Activated naive CD4-positive, alpha-beta T cell treated with anti-CD3 and anti-CD28 coated beads, Interleukin-2, amount 10 ng/mL, durations not matched to agents 7 days and 5 days (primary cell): ENCODE measurements around the gene SRGAP1.
"Not testable (repeated sequence)": the region's sequence is repeated elsewhere in the genome, so short reads cannot be mapped to it uniquely, and the experiment has no call there.

Experiments
- CTCF ChIA-PET: fragments of 350-600 bp; sonication (Branson Sonifier 250); formaldehyde crosslinking; loops from one replicate; lab custom pipeline; 2021; ENCODE audit warnings: antibody characterized with exemption; lab: Charles Lee
- DNase-seq: peaks from one replicate; pipeline ENCODE4 v3.0.0-alpha.2; 2020
- H3K27ac Mint-ChIP-seq: one replicate; pipeline ENCODE4 v1.8.0; 2021; ENCODE audit warnings: mild to moderate bottlenecking, moderate library complexity, mixed read lengths
- H3K27me3 Mint-ChIP-seq: one replicate; pipeline ENCODE4 v1.8.0; 2021; ENCODE audit warnings: mild to moderate bottlenecking, mixed read lengths
- H3K36me3 Mint-ChIP-seq: one replicate; pipeline ENCODE4 v1.8.0; 2021; ENCODE audit warnings: mixed read lengths
- H3K4me1 Mint-ChIP-seq: one replicate; pipeline ENCODE4 v1.8.0; 2021; ENCODE audit warnings: mixed read lengths
- H3K4me3 Mint-ChIP-seq: one replicate; pipeline ENCODE4 v1.8.0; 2021; ENCODE audit warnings: mild to moderate bottlenecking, moderate library complexity, mixed read lengths
- H3K9me3 Mint-ChIP-seq: one replicate; pipeline ENCODE4 v1.8.0; 2021; ENCODE audit warnings: mixed read lengths

The SRGAP1 gene

DNA sequence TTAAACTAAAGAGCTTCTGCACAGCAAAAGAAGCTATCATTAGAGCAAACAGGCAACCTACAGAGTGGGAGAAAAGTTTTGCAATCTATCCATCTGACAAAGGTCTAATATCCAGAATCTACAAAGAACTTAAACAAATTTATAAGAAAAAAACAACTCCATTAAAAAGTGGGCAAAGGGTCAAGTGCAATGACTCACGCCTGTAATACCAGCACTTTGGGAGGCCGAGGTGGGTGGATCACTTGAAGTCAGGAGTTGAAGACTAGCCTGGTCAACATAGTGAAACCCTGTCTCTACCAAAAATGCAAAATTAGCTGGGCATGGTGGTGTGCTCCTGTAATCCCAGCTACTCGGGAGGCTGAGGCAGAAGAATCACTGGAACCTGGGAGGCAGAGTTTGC is 322.1 kb downstream of the SRGAP1 start:
- H3K4me3 Mint-ChIP-seq, H3K9me3 Mint-ChIP-seq, DNase-seq, H3K27ac Mint-ChIP-seq, CTCF ChIA-PET, H3K27me3 Mint-ChIP-seq, H3K36me3 Mint-ChIP-seq, H3K4me1 Mint-ChIP-seq: not testable (repeated sequence)

GRCh38 chr12:64167041-64167440 is 322.5 kb downstream of the SRGAP1 start:
- not testable (repeated sequence) for H3K27me3 Mint-ChIP-seq, H3K4me1 Mint-ChIP-seq, H3K9me3 Mint-ChIP-seq, H3K27ac Mint-ChIP-seq, H3K36me3 Mint-ChIP-seq, H3K4me3 Mint-ChIP-seq, DNase-seq
- CTCF ChIA-PET, result interaction anchor here (1.0 kb wide), 1 partner anchor 278 kb away, joined by 4 read pairs; no protein-coding TSS in a partner anchor

DNA sequence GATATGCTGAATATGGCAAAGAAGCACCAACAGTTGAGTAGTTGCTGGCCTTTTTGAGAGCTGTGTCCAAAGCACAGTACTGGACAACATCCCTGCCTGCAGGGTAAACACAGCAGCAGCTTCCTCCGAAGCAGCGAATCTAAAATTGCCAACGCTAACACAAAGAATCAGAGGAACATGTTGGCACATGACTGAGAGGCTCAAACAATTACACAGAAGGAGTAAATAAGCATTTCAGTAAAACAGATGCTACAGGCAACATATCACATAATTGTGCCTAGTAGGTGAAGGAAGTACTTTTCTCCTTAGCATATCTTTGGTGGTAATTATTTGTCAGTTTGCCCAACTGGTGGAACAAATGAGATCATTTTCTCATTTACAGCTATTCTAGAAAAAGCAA is 325.5 kb downstream of the SRGAP1 start:
- no peaks in the 10 kb centered on the region for H3K27me3 Mint-ChIP-seq
- H3K27ac Mint-ChIP-seq, result no peak overlapping the region
- H3K9me3 Mint-ChIP-seq, result no peaks in the 10 kb centered on the region
- CTCF ChIA-PET, result no interaction called here
- H3K36me3 Mint-ChIP-seq, result no peaks in the 10 kb centered on the region
- no peak for DNase-seq
- H3K4me3 Mint-ChIP-seq, result no peak overlapping the region
- H3K4me1 Mint-ChIP-seq, result no peaks in the 10 kb centered on the region

DNA sequence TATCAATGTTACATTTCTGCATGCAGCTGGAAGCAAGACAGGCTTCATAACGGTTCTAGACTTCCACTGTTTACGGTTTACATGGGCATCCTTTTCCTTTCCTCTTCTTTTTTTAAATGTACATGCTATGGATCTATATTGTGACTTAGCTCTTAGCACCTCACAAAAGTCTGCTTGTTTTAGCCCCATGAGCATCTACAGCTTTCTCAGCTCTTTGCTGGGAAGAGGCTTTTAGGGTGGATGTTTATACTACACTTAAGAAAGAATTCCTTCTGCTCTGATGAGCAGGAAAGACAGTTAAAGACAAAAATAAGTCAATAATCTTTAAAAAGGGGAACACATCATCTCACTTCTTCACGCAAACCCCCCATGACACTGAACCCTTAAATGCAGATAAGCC is 326.2 kb downstream of the SRGAP1 start:
- DNase-seq, result no peak
- no peaks in the 10 kb centered on the region for H3K27me3 Mint-ChIP-seq
- H3K4me1 Mint-ChIP-seq, result no peaks in the 10 kb centered on the region
- no peaks in the 10 kb centered on the region for H3K9me3 Mint-ChIP-seq
- CTCF ChIA-PET, result no interaction called here
- H3K4me3 Mint-ChIP-seq, result no peak overlapping the region
- H3K36me3 Mint-ChIP-seq, result no peaks in the 10 kb centered on the region
- no peak overlapping the region for H3K27ac Mint-ChIP-seq

DNA sequence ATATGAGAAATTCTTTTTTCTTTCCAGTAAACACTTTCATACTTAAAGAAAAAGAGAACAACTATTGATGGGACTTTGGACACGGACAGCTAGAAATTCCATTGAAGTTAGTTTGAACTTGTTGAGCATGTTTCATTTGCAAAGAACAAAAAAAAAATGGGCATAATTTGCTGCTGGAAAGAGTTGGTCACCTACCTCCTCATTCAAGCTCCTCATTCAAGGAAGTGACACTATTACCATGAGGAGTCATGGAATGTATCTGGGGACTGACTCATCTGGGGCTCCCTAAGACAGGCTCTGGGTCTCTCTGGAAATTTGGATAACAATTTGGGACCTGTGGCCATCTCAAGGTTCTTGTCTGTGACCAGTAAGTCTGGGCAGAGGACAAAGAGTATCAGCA is 327.2 kb downstream of the SRGAP1 start:
- Mint-ChIP-seq H3K27me3 (no peaks in the 10 kb centered on the region), H3K27ac (no peak overlapping the region), H3K9me3 (no peaks in the 10 kb centered on the region), H3K4me1 (no peaks in the 10 kb centered on the region), H3K4me3 (no peak overlapping the region), H3K36me3 (no peaks in the 10 kb centered on the region)
- CTCF ChIA-PET, result no interaction called here
- DNase-seq, result no peak

GRCh38 chr12:64172143-64172970 is 327.9 kb downstream of the SRGAP1 start:
- Mint-ChIP-seq H3K9me3 (no peaks in the 10 kb centered on the region), H3K27ac (no peak overlapping the region), H3K4me3 (no peak overlapping the region), H3K4me1 (no peaks in the 10 kb centered on the region), H3K27me3 (no peaks in the 10 kb centered on the region), H3K36me3 (no peaks in the 10 kb centered on the region)
- no peak for DNase-seq
- CTCF ChIA-PET, result no interaction called here

DNA sequence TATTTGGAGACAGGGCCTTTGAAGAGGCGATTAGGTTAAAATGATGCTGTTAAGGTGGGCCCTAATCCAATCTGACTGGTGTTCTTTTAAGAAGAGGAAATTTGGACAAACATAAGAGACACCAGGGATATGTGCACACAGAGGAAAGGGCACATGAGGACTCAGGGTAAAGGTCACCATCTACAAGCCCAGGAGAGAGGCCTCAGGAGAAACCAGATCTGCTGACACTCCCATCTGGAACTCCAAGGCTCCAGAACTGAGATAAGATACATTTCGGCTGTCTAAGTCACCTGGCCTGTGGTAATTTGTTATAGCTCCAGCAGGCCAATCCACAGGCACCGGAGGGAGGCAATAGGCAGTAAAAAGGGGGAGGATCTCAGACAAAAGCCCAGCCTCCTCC is 329.0 kb downstream of the SRGAP1 start:
- DNase-seq, result no peak
- H3K4me1 Mint-ChIP-seq, result no peaks in the 10 kb centered on the region
- no peak overlapping the region for H3K27ac Mint-ChIP-seq
- H3K36me3 Mint-ChIP-seq, result no peaks in the 10 kb centered on the region
- CTCF ChIA-PET, result no interaction called here
- no peaks in the 10 kb centered on the region for H3K27me3 Mint-ChIP-seq
- H3K4me3 Mint-ChIP-seq, result no peak overlapping the region
- H3K9me3 Mint-ChIP-seq, result no peaks in the 10 kb centered on the region

DNA sequence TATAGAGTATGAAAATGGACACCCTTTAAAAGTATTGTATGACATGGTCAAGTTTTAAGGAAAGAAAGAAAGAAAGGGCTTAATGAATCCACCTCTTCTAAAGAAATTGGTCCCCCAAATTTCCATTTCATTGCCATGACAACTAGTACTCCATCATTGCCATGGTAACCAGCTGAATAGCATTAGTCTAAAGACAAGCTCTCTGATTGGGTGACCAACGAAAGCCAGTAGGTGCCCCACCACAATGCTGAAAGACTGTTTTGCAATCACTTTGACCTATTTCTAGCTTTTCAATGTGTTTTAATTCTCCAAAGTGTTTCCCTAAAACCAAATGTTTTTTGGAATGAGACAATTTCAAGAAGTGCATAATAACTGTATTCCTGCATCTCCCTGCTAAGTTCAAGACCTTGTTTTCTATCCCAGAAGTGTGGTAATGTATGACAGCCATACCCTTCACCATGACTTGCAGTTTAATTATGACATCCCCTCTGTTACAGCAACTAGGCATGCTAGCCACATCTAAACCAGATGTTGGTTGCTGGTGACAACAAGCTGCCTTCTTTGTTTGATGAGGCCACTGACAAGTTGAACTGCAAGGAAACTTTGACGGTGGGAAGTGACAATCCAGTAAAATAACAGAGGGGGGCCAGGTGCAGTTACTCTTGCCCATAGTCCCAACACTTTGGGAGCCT is 330.9 kb downstream of the SRGAP1 start:
- no peaks in the 10 kb centered on the region for H3K36me3 Mint-ChIP-seq
- no peaks in the 10 kb centered on the region for H3K9me3 Mint-ChIP-seq
- H3K27ac Mint-ChIP-seq, result no peak overlapping the region
- no peaks in the 10 kb centered on the region for H3K4me1 Mint-ChIP-seq
- CTCF ChIA-PET, result no interaction called here
- H3K27me3 Mint-ChIP-seq, result no peaks in the 10 kb centered on the region
- no peak overlapping the region for H3K4me3 Mint-ChIP-seq
- DNase-seq, result no peak

DNA sequence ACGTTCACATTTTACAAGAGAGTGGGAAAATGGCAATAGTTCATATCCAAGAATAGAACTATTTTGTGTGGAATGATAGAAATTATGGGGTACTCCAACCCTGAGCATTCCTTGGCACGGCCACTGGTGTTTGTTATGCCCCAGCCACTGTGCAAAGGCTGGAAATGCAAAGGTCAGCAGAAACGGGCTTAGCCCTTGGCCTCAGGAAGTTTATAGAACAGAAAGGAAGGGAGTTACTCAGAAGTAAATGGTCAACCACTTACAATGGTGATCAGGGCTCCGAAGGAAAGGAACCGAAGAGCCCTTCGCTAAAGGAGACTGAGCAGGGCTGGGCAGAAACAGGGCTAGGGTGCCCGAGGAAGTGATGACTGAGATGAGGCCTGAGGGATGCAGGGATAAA is 332.5 kb downstream of the SRGAP1 start:
- CTCF ChIA-PET, result no interaction called here
- H3K27ac Mint-ChIP-seq, result no peak overlapping the region
- H3K27me3 Mint-ChIP-seq, result no peaks in the 10 kb centered on the region
- no peaks in the 10 kb centered on the region for H3K9me3 Mint-ChIP-seq
- no peak for DNase-seq
- H3K4me3 Mint-ChIP-seq, result no peak overlapping the region
- H3K36me3 Mint-ChIP-seq, result no peaks in the 10 kb centered on the region
- no peaks in the 10 kb centered on the region for H3K4me1 Mint-ChIP-seq

- no peaks in the 10 kb centered on the region for H3K36me3 Mint-ChIP-seq
- H3K4me3 Mint-ChIP-seq, result no peak overlapping the region
- H3K27ac Mint-ChIP-seq, result no peak overlapping the region
- DNase-seq, result no peak
- H3K27me3 Mint-ChIP-seq, result no peaks in the 10 kb centered on the region
- CTCF ChIA-PET, result no interaction called here
- H3K9me3 Mint-ChIP-seq, result no peaks in the 10 kb centered on the region
- no peaks in the 10 kb centered on the region for H3K4me1 Mint-ChIP-seq
Measured at GRCh38 chr12:64178122-64178521, 333.6 kb downstream of the SRGAP1 start.

GRCh38 chr12:64180951-64181350 is 336.5 kb downstream of the SRGAP1 start:
- H3K4me1 Mint-ChIP-seq, result no peaks in the 10 kb centered on the region
- H3K27ac Mint-ChIP-seq, result no peak overlapping the region
- no peaks in the 10 kb centered on the region for H3K9me3 Mint-ChIP-seq
- CTCF ChIA-PET, result no interaction called here
- DNase-seq, result no peak
- H3K4me3 Mint-ChIP-seq, result no peak overlapping the region
- no peaks in the 10 kb centered on the region for H3K36me3 Mint-ChIP-seq
- H3K27me3 Mint-ChIP-seq, result no peaks in the 10 kb centered on the region

DNA sequence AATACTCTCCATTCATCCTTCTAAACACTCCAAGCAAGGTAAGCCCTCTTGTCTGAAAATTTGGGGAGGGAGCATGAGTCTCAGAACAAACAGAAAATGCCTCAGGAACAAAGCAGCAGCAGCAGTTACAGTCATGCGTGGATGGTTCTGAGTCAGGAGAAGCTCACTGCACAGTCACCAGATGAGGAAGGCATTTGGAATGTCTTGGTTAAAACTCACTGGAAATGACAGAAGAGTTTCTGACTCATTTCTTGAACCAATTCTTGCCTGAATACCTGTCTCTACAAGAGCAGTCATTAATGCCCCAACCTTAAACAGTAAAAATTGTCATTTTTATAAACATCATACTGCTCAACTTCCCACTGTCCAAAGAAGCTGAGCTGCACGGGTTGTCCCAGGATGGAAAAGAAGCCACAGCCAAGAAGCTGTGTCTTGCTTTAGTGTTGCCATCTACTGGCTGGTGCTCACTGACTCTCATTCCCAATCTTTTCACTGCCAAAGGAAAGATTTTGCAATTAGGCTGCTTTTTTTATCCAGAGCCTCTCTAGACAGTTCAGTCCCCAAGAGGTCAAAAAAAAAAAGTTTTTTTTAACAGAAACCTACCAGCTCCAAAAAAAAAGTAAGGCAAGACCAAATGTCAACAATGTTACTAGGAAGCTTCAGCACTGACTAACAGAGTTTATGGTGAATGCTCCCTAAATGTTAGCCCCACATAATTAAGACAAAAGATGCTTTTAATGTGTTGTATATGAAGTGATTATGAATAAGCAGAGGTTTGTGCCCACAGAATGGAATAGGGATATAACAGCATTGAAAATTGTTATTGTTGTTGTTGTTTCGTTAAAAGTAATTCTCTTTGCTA is 337.2 kb downstream of the SRGAP1 start:
- Mint-ChIP-seq H3K9me3 (no peaks in the 10 kb centered on the region), H3K27ac (no peak overlapping the region), H3K4me3 (no peak overlapping the region), H3K27me3 (no peaks in the 10 kb centered on the region), H3K4me1 (no peaks in the 10 kb centered on the region), H3K36me3 (no peaks in the 10 kb centered on the region)
- CTCF ChIA-PET, result interaction anchor here (0.6 to 0.8 kb wide), 2 partner anchors 198 to 396 kb away, joined by 3 read pairs; no protein-coding TSS in a partner anchor
- no peak for DNase-seq

- H3K4me3 Mint-ChIP-seq, result no peak overlapping the region
- no peaks in the 10 kb centered on the region for H3K27me3 Mint-ChIP-seq
- H3K27ac Mint-ChIP-seq, result no peak overlapping the region
- H3K4me1 Mint-ChIP-seq, result no peaks in the 10 kb centered on the region
- DNase-seq, result no peak
- H3K9me3 Mint-ChIP-seq, result no peaks in the 10 kb centered on the region
- H3K36me3 Mint-ChIP-seq, result no peaks in the 10 kb centered on the region
- CTCF ChIA-PET, result no interaction called here
Measured at GRCh38 chr12:64184216-64184615, 339.7 kb downstream of the SRGAP1 start.

DNA sequence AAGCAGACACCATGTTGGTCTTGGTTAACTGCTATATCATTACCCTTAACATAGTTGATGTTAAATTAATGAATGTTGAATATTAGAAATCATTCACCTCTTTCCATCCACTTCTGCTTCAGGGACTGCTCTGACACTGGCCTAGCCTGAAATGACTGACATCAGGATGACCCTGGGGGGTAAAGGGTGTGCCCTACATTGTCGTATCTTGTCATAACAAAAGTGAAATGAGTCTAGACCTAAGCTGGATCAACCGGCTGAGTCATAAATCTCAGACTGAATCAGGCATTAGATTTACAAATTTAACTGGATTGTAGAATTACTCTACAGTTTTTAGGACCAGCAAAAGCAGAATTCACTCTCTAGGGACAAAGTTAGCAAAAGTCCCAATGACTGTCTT is 342.3 kb downstream of the SRGAP1 start:
- H3K27me3 Mint-ChIP-seq, result no peaks in the 10 kb centered on the region
- H3K27ac Mint-ChIP-seq, result no peak overlapping the region
- no peak for DNase-seq
- H3K9me3 Mint-ChIP-seq, result no peaks in the 10 kb centered on the region
- no peak overlapping the region for H3K4me3 Mint-ChIP-seq
- H3K4me1 Mint-ChIP-seq, result no peaks in the 10 kb centered on the region
- no peaks in the 10 kb centered on the region for H3K36me3 Mint-ChIP-seq
- CTCF ChIA-PET, result no interaction called here
